IgD-negative memory B cell (primary cell): Measurements from ENCODE around the gene SLC25A11. TPM values are rescaled to one million over a fixed set of nuclear protein-coding genes. Genes with fewer than 3 reads are reported as not detected.
A peak's percentile ranks its signal among the peaks of the same experiment; 100 is the strongest.

Experiments
- H3K27ac Mint-ChIP-seq, 3 donors: one replicate each; pipeline ENCODE4 v1.8.0; 2020 to 2022; ENCODE audit warnings: mild to moderate bottlenecking in 3 of 3, mixed read lengths in 3 of 3, moderate library complexity in 1 of 3
- H3K27me3 Mint-ChIP-seq: one replicate; pipeline ENCODE4 v1.8.0; 2021; ENCODE audit warnings: mixed read lengths
- H3K36me3 Mint-ChIP-seq: one replicate; pipeline ENCODE4 v1.8.0; 2020; ENCODE audit warnings: mild to moderate bottlenecking, mixed read lengths
- H3K4me1 Mint-ChIP-seq, 3 donors: one replicate each; pipeline ENCODE4 v1.8.0; 2020 to 2022; ENCODE audit warnings: mixed read lengths in 3 of 3, mild to moderate bottlenecking in 1 of 3
- H3K4me3 Mint-ChIP-seq, 4 donors: one replicate each; pipeline ENCODE4 v1.8.0; 2020 to 2022; ENCODE audit warnings: mild to moderate bottlenecking in 4 of 4, mixed read lengths in 4 of 4, moderate library complexity in 3 of 4
- H3K9me3 Mint-ChIP-seq, 3 donors: one replicate each; pipeline ENCODE4 v1.8.0; 2020 to 2021; ENCODE audit warnings: mixed read lengths in 3 of 3, mild to moderate bottlenecking in 1 of 3
- polyA plus RNA-seq: library from polyadenylated mRNA; unstranded; fragments of 300-500 nt; fragmentation: Illumina TruSeq; gene quantifications from one replicate; pipeline ENCODE4 v1.2.3, GENCODE V29; 2021

The SLC25A11 gene
- polyA plus RNA-seq, 1 donor from 2014 or later, result 70.9 TPM

DNA sequence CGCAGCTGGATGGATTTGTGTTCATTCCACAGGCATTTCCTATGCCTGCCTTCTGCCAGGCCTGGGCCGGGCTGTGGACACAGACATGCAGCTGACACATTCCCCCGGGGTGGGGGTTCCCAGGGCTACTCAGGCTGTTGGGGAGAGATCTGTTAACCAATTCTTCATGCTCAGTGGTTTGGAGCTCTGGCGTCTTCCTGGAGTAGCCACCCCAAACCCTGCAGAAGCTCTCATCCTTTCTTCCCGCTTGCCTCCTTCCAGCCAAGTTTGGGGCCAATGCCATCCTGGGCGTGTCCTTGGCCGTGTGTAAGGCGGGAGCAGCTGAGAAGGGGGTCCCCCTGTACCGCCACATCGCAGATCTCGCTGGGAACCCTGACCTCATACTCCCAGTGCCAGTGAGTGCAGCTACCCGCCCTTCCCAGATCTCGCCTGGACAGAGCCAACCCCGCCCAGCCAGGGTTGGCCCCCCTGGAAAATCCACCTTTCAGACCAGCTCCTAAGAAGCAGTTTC is 13.7 kb upstream of the SLC25A11 start:
- peaks cover 0 to 9% (median 2%) of the 10 kb centered on the region in 3 donors for H3K4me1 Mint-ChIP-seq
- H3K27ac Mint-ChIP-seq, result peak overlapping the region in 2 of 3 donors; percentile 62 to 67
- no peaks in the 10 kb centered on the region for H3K36me3 Mint-ChIP-seq
- H3K4me3 Mint-ChIP-seq, result peak overlapping the region in 1 of 4 donors; percentile 63
- H3K27me3 Mint-ChIP-seq, result no peaks in the 10 kb centered on the region
- no peaks in the 10 kb centered on the region for H3K9me3 Mint-ChIP-seq

DNA sequence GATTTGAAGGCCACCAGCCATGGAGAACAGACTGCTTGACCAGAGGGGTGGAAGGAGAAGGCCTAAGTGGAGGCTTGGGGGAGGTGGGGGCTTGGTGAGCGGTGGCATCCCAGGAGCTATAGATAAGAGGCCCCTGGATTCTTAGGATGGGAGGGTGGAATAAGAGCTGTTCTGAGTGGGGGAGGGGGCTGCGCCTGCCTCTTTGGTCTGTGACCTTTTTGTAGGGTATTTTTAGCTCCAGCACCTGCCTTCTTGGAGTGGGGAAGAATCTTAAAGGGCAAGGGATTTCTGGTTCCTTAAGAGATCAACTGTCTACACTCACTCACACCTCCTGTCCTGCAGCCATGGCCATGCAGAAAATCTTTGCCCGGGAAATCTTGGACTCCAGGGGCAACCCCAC is 11.6 kb upstream of the SLC25A11 start:
- Mint-ChIP-seq H3K4me3 (peak overlapping the region in 3 of 4 donors; percentile 54 to 86 (median 60)), H3K27me3 (no peaks in the 10 kb centered on the region), H3K36me3 (no peaks in the 10 kb centered on the region), H3K27ac (peak overlapping the region in 2 of 3 donors; percentile 33 to 92), H3K9me3 (no peaks in the 10 kb centered on the region), H3K4me1 (peaks cover 4 to 7% (median 6%) of the 10 kb centered on the region in 3 donors)

DNA sequence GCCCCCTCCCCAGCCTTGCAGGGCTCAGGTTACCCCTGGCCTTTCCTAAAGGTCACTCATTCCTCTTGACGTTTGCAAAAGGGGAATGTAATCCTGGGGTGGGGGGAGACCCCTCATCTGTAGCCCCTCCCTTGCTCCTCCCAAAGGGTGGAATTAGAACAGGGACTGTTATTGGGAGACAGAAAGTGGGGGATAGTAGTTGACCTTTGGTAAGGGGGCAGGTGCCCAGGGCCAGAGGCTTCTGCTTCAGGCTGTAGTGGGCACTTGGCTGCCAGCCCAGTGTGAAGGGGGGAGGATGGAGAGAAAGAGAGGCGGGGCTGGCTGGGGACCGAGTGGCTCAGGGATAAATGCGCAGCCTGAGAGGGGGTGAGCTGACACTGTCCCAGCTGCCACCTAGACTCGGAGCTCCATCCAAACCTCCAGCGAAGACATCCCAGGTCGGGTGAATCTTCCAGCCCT is 10.9 kb upstream of the SLC25A11 start, which contains the start of gene ENO3:
Gene ENO3 (plus strand): TSS at position 374 of the 459 bp plus-strand sequence. CDS start 711 bp downstream, outside the sequence.
- peak within 1 kb of the TSS; percentile 82 to 93 (median 88) for H3K4me3 Mint-ChIP-seq
- no peaks in the 10 kb centered on the region for H3K9me3 Mint-ChIP-seq
- H3K36me3 Mint-ChIP-seq, result peaks cover 3% of the 10 kb centered on the region
- H3K27ac Mint-ChIP-seq, result peak within 1 kb of the TSS; percentile 90 to 92 (median 91)
- no peaks in the 10 kb centered on the region for H3K27me3 Mint-ChIP-seq
- peaks cover 8 to 13% (median 12%) of the 10 kb centered on the region in 3 donors for H3K4me1 Mint-ChIP-seq

DNA sequence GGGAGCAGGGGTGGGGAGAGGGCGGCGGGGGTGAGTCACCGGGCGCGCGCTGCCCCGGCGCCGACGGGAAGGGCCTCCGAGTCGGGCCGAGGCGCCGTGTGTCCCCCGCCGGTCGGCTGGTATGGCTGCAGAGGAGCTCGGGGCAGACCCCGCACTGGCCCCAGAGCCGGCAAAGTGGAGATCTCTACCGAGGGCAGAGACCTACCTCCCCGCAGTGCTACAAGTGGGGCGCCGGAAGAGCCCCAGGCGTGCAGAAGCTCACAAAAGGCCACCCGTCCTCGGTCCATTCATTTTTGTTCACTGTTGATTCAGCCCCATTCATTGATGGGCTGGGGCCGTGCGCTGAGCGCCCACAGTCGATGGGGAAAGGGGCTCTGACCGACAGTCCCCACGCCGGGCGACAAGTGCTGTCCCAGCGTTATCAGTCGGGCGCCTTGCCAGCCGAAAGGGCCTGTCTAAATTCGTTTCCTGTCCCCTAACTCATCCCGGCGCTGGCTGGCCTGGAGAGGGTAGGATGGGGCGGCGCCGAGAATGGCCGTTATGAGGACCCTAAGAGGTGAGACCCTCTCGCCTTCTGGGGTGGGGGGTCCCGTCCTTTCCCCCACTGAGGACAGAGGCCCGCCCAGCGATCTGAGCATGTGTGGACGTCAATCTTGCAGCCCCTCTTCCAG is 10.4 kb upstream of the SLC25A11 start:
- H3K9me3 Mint-ChIP-seq, result no peaks in the 10 kb centered on the region
- no peaks in the 10 kb centered on the region for H3K27me3 Mint-ChIP-seq
- peak overlapping the region; percentile 90 to 92 (median 91) for H3K27ac Mint-ChIP-seq
- H3K4me1 Mint-ChIP-seq, result peaks cover 13 to 18% (median 16%) of the 10 kb centered on the region in 3 donors
- peak overlapping the region; percentile 82 to 93 (median 88) for H3K4me3 Mint-ChIP-seq
- H3K36me3 Mint-ChIP-seq, result peaks cover 3% of the 10 kb centered on the region

- Mint-ChIP-seq H3K36me3 (peaks cover 3% of the 10 kb centered on the region), H3K4me1 (peaks cover 18 to 24% (median 22%) of the 10 kb centered on the region in 3 donors), H3K9me3 (no peaks in the 10 kb centered on the region), H3K27ac (peak overlapping the region; percentile 69 to 97 (median 95)), H3K27me3 (no peaks in the 10 kb centered on the region), H3K4me3 (peak overlapping the region; percentile 91 to 98 (median 96))
Observed at GRCh38 chr17:4949321-4950074, 9.7 kb upstream of the SLC25A11 start.

DNA sequence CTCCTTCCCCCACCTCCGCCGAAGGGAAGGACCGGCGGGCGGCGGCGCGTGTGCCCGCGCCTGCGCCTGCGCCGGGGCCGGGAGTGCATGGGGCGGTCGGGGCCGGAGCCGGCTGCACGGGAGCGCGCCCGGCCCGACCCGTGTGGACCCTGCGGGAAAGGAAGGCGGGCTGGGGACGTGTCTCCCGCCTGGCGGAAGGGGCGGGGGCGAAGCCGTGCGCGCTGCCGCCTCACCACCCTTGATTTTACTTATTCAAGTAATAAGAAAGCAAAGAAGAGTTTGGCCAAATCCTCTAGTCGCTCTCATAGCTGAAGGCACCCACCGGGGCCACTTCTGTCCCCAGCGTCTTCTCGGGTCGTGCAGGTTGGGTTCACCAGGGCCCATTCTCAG is 9.1 kb upstream of the SLC25A11 start:
- peak overlapping the region; percentile 95 to 99 (median 97) for H3K27ac Mint-ChIP-seq
- no peaks in the 10 kb centered on the region for H3K9me3 Mint-ChIP-seq
- peaks cover 23 to 29% (median 28%) of the 10 kb centered on the region in 3 donors for H3K4me1 Mint-ChIP-seq
- peaks cover 3% of the 10 kb centered on the region for H3K36me3 Mint-ChIP-seq
- H3K27me3 Mint-ChIP-seq, result no peaks in the 10 kb centered on the region
- peak overlapping the region; percentile 91 to 98 (median 96) for H3K4me3 Mint-ChIP-seq

- Mint-ChIP-seq H3K27ac (peak within 1 kb of the TSS; percentile 95 to 99 (median 97)), H3K27me3 (no peaks in the 10 kb centered on the region), H3K4me1 (peaks cover 25 to 30% (median 30%) of the 10 kb centered on the region in 3 donors), H3K9me3 (no peaks in the 10 kb centered on the region), H3K36me3 (peaks cover 3% of the 10 kb centered on the region), H3K4me3 (peak within 1 kb of the TSS; percentile 91 to 99 (median 96))
Observed at GRCh38 chr17:4948166-4948930, 8.5 kb upstream of the SLC25A11 start, which contains the start of gene PFN1. Gene PFN1 (minus strand): TSS chr17:4948530. CDS start chr17:4948394, 136 bp downstream.

- Mint-ChIP-seq H3K27me3 (no peaks in the 10 kb centered on the region), H3K36me3 (peaks cover 3% of the 10 kb centered on the region), H3K9me3 (no peaks in the 10 kb centered on the region), H3K4me1 (peaks cover 25 to 37% (median 32%) of the 10 kb centered on the region in 3 donors), H3K27ac (peak overlapping the region; percentile 93 to 97 (median 96)), H3K4me3 (peak overlapping the region; percentile 91 to 99 (median 96))
Observed at GRCh38 chr17:4947411-4948165, 7.7 kb upstream of the SLC25A11 start.

GRCh38 chr17:4947010-4947410 is 7.2 kb upstream of the SLC25A11 start:
- Mint-ChIP-seq H3K27ac (peak overlapping the region; percentile 90 to 97 (median 93)), H3K27me3 (no peaks in the 10 kb centered on the region), H3K4me3 (peak overlapping the region; percentile 91 to 99 (median 96)), H3K9me3 (no peaks in the 10 kb centered on the region), H3K36me3 (peaks cover 3% of the 10 kb centered on the region), H3K4me1 (peaks cover 26 to 43% (median 32%) of the 10 kb centered on the region in 3 donors)

DNA sequence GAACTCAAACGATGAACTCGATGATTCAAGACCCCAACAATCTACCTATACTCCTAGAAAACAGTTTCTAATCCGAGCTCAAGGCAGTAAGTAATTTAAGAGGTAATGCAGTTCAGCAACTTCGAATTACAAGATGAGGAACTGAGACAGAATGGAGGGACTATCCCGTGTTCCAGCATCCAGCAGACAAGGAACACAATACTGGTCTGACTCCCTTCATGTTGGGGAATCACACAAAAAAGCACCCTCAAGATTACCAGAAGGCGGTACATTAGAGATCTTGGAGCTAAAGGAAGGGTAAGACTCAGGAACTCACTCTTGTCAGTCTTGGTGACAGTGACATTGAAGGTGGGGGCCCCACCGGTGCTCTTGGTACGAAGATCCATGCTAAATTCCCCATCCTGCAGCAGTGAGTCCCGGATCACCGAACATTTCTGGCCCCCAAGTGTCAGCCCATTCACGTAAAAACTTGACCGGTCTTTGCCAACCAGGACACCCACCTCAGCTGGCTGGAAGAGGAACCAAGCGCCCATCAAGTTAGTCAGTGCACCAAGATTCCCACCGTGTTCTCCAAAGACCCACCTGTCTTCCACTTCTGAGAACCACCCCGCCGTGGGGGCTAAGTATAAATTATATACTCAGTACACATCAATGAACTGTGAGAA is 6.6 kb upstream of the SLC25A11 start:
- H3K4me3 Mint-ChIP-seq, result peak overlapping the region; percentile 91 to 99 (median 96)
- peaks cover 32 to 49% (median 37%) of the 10 kb centered on the region in 3 donors for H3K4me1 Mint-ChIP-seq
- peak overlapping the region; percentile 90 to 97 (median 93) for H3K27ac Mint-ChIP-seq
- peaks cover 5% of the 10 kb centered on the region for H3K36me3 Mint-ChIP-seq
- no peaks in the 10 kb centered on the region for H3K27me3 Mint-ChIP-seq
- H3K9me3 Mint-ChIP-seq, result no peaks in the 10 kb centered on the region

GRCh38 chr17:4945944-4946280 is 6.1 kb upstream of the SLC25A11 start:
- Mint-ChIP-seq H3K27me3 (no peaks in the 10 kb centered on the region), H3K36me3 (peaks cover 5% of the 10 kb centered on the region), H3K4me1 (peaks cover 37 to 53% (median 41%) of the 10 kb centered on the region in 3 donors), H3K9me3 (no peaks in the 10 kb centered on the region), H3K27ac (peak overlapping the region; percentile 90 to 97 (median 93)), H3K4me3 (peak overlapping the region; percentile 91 to 99 (median 96))

DNA sequence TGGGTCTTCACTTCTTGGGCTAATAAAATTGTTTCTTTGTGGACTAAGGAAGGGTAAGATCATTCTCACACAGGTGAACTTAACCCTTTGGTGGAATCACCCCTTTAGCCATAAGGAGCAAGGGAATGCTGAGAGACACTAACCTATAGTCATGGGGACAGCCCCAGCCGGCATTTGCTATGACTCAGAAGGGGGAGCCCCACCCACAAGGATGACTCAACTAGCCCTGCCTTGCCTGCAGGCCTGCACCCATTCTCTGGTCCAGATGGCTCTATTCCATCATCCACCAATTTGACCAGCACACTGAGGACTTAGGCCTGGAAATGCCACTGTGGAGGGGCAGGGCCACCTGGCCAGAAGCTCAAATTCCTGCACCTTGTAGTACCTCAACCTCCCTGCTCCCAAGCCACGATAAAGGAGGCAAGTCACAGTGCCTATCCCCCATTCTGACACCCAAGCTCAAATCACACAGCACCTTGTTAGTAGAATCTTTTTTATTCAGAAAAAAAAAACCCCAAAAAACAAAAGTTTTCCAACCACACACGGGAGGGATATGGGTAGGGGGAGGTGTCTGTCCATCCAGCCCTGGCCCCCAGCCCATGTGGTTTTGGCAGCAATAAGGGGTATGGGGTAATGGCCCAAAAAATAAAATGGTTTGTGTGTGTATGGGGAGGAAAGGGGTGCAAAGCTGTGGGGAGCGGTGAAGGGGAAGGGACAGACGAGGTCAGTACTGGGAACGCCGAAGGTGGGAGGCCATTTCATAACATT is 5.5 kb upstream of the SLC25A11 start:
- peaks cover 5% of the 10 kb centered on the region for H3K36me3 Mint-ChIP-seq

More for the DNA sequence above, 5.5 kb upstream of the SLC25A11 start:
- Mint-ChIP-seq H3K27ac (peak overlapping the region; percentile 90 to 97 (median 94)), H3K4me3 (peak overlapping the region; percentile 79 to 97 (median 94)), H3K4me1 (peaks cover 37 to 53% (median 39%) of the 10 kb centered on the region in 3 donors), H3K27me3 (no peaks in the 10 kb centered on the region), H3K9me3 (no peaks in the 10 kb centered on the region)
